OCI-LY1 (cell line): ENCODE data around the gene PDE5A.

ENCODE experiments used
- CTCF ChIP-seq: fragments of 200-600 bp; sonication (generic), shearing (Covaris generic); IDR thresholded peaks from 2 replicates; pipeline ENCODE4 v1.5.1; 2017; ENCODE audit warnings: mild to moderate bottlenecking, antibody characterized with exemption, low read length, moderate library complexity, mixed read lengths
- EZH2 ChIP-seq: fragments of 200-600 bp; sonication (generic), shearing (Covaris generic); IDR thresholded peaks from 2 replicates; pipeline ENCODE4 v1.8.0; 2017; ENCODE audit warnings: borderline replicate concordance, mixed run types, mild to moderate bottlenecking, antibody characterized with exemption, low read length, moderate library complexity, mixed read lengths

GRCh38 chr4:119540249-119540648, 88.4 kb downstream of the PDE5A start:
- no peak for TF ChIP-seq CTCF
- no peak for TF ChIP-seq EZH2
